ENCODE measurements around the gene CAMK2B.

Gene CAMK2B

GRCh38 chr7:44331682-44332081, 6.3 kb upstream of the CAMK2B start:
- H3K4me3 ChIP-seq (ENCODE audit: low read depth, low read length) = no peak overlapping the region
- no peak for TF ChIP-seq CTCF (IDR thresholded peaks at IDR 0.05; ENCODE audit: borderline replicate concordance, insufficient read depth, low read depth, low read length)

- no peak overlapping the region for H3K4me3 ChIP-seq (ENCODE audit: low read depth, low read length)
- no peak for TF ChIP-seq CTCF (IDR thresholded peaks at IDR 0.05; ENCODE audit: borderline replicate concordance, insufficient read depth, low read depth, low read length)
Observed at GRCh38 chr7:44330331-44330730, 4.9 kb upstream of the CAMK2B start.

DNA sequence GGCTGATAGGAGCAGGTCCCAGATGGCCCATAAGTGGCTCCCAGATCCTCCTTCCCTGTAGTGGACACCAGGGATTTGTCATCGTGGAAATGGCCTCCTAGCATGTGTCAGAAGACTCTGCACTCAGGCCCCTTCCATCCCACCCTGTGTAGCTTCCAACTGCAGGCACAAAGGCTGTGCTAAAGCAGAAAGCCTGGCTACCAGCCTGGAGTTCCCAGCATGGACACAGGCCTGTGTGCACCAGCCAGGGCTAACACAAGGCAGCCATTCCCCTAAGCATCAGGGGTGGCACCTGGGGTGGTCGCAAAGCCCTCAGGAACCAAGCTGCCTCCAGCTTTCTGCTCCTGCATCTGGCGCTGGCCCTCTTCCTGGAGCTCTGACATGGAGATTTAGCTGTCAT, 4.5 kb upstream of the CAMK2B start:
- no peak overlapping the region for H3K4me3 ChIP-seq (ENCODE audit: low read depth, low read length)
- no peak for TF ChIP-seq CTCF (IDR thresholded peaks at IDR 0.05; ENCODE audit: borderline replicate concordance, insufficient read depth, low read depth, low read length)

DNA sequence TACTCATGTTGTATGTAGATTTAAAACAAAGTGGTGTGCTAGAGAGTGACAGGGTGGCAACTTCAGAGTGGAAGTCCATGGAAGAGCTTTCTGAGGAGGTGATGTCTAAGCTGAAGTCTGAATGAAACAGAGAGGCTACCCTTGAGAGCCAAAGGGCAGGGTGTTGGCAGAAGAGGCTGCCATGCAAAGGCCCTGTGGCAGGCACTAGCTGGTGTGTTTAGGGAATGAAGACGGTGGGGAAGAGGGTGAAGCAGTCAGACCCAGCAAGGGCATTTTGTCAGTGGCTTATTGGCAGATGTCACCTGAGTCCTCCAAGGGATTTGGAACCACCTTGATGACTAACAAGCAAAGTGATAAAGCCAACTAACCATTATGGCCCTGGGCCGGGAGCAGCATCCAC, 3.7 kb upstream of the CAMK2B start:
- H3K4me3 ChIP-seq (ENCODE audit: low read depth, low read length) = no peak overlapping the region
- TF ChIP-seq CTCF (IDR thresholded peaks at IDR 0.05; ENCODE audit: borderline replicate concordance, insufficient read depth, low read depth, low read length) = no peak

GRCh38 chr7:44327981-44328380, 2.6 kb upstream of the CAMK2B start:
- no peak overlapping the region for H3K4me3 ChIP-seq (ENCODE audit: low read depth, low read length)
- no peak for TF ChIP-seq CTCF (IDR thresholded peaks at IDR 0.05; ENCODE audit: borderline replicate concordance, insufficient read depth, low read depth, low read length)

- H3K4me3 ChIP-seq (ENCODE audit: low read depth, low read length) = no peak overlapping the region
- no peak for TF ChIP-seq CTCF (IDR thresholded peaks at IDR 0.05; ENCODE audit: borderline replicate concordance, insufficient read depth, low read depth, low read length)
Observed at GRCh38 chr7:44326261-44327125, 1.1 kb upstream of the CAMK2B start.

GRCh38 chr7:44325811-44326241, 432 bp upstream of the CAMK2B start:
- TF ChIP-seq CTCF (IDR thresholded peaks at IDR 0.05; ENCODE audit: borderline replicate concordance, insufficient read depth, low read depth, low read length) = no peak
- no peak overlapping the region for H3K4me3 ChIP-seq (ENCODE audit: low read depth, low read length)

All from GM12875 (cell line).